SK-N-SH treated with all-trans-retinoic acid at 6 μM for 48 hours (cell line): ENCODE results near the gene CLNK.

ENCODE experiments used
- CREB5 ChIP-seq: fragments of 250-450 bp; sonication (Bioruptor Pico); IDR thresholded peaks from 2 replicates; pipeline ENCODE4 v1.5.1; 2020; ENCODE audit warnings: low read depth, mild to moderate bottlenecking, moderate library complexity
- TOX ChIP-seq: fragments of 250-450 bp; sonication (Bioruptor Pico); IDR thresholded peaks from 2 replicates; pipeline ENCODE4 v1.8.0; 2021; ENCODE audit warnings: mild to moderate bottlenecking, moderate library complexity, borderline replicate concordance
- ZNF8 ChIP-seq: fragments of 450-650 bp; formaldehyde crosslinking; IDR thresholded peaks from 2 replicates; pipeline ENCODE4 v1.5.0; 2020; ENCODE audit warnings: mild to moderate bottlenecking, moderate library complexity

- TF ChIP-seq CREB5 (CRISPR knock-in tag) = no peak
- TF ChIP-seq ZNF8 (CRISPR knock-in tag) = no peak
- no peak for TF ChIP-seq TOX (CRISPR knock-in tag)
Measured at GRCh38 chr4:10554694-10555093, 129.9 kb downstream of the CLNK start.
